Stimulated activated CD4-positive, alpha-beta T cell treated with anti-CD3 and anti-CD28 coated beads, Interleukin-12 subunit alpha, Interleukin-12 subunit beta, amount 100 ng/mL, for 48 hours (primary cell): ENCODE results near the gene CSKMT.
"Not testable (repeated sequence)": the region's sequence is repeated elsewhere in the genome, so short reads cannot be mapped to it uniquely, and the experiment has no call there.

ENCODE experiments used
- DNase-seq, 3 donors: peaks; one replicate each; pipeline ENCODE4 v3.0.0-alpha.2; 2020; ENCODE audit warnings: low read depth in 2 of 3, low spot score in 1 of 3

The CSKMT gene

DNA sequence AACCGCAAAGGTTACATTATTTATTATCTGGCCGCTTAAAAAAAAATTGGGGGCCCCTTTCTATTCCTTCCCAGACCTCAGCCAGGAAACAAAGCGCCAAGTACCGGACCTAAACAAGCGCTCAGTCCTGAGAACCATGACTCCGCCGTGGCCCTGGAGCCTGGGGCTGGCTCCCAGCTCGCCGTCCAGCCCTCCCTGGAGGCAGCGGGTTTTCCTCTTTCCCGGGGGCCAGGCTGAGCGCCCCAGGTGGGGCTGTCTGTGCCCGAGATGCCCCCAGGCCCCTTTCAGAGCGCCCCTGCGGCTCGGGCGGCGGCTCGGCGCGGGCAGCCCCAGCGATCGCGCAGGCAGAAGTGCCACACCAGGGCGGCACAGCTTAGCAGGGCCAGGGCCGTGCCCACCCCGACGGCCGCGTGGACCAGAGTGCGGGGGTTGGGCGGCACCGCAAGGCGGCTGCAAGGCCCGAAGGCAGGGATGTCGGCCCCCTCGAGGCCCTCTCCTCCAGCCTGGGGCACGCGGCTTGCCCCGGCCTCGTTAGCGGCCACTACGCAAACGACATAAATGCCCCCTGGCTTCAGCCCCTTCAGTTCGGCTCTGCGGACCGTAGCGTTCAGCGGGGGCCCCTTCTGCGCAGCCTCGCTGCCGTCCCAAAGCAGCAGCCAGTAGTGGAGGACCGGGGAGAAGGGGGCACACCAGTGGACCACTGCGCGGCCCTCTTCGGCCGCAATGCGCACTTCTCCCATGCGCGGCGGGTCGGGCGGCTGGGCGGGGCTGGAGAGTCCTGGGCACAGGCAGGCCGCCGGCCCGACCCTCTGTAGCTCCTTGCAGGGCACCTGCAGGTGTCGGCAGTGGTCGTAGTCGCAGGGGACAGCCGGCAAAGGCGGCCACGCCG, 22.6 kb downstream of the CSKMT start:
- DNase-seq = no peak

DNA sequence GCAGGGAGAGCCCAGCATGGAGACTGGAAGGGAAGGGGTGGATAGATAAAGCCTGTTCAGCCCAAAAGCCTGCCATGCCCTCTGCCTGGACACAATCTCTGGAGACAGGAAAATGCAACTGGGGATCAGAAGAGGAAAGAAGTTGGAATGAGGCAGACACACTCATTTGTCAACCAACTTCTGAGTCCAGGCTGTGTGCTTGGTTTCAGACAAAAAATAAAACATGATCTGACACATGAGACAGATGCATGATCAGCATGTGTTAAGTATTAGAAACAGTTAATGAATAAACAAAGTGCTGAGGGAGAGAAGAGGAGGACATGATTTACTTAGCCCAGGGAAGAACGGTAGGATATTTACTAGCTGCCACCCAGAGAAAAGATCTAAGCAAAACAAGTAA, 23.4 kb downstream of the CSKMT start:
- DNase-seq = no peak

DNA sequence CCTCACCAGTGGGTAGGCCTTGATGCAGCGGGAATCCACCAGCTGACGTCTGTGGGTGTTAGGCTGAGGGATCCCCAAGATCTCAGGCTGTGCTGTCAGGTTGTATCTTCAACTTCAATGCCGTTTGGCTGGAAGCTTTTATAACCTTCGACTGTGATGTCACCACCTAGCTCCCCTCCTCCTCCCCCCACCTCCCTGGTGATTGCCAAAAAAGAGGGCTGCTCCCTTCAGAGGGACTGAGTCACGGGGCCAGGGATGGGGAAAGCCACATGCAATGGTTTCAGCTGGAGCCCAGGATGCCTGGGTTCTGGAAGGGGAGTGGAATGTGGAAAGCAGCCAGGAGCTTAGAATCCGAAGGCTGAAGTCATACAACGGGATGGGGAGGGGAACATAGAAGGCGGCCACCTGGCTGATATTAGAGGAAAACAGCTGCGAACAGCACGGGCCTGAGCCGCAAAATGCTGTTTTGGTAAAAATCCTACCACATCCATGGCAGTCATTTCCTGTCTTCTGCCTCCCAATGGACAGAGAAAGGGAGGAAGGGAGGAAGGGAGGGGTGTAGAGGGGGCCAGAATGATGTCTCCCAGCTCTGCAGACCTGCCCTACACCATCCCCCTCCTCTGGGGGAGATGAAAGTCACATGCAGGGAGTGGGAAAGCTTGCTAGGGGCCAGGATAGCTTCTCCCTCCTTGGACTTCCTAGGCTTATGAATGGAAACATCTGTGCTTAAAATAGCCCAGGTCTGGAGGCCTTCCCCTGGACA, 24.5 kb downstream of the CSKMT start, which contains the start of gene LRRN4CL:
Gene LRRN4CL, minus strand, starts transcription at position 110 of the 763 bp plus-strand sequence. CDS start 1,022 bp downstream, outside the sequence.
- no peak for DNase-seq

DNA sequence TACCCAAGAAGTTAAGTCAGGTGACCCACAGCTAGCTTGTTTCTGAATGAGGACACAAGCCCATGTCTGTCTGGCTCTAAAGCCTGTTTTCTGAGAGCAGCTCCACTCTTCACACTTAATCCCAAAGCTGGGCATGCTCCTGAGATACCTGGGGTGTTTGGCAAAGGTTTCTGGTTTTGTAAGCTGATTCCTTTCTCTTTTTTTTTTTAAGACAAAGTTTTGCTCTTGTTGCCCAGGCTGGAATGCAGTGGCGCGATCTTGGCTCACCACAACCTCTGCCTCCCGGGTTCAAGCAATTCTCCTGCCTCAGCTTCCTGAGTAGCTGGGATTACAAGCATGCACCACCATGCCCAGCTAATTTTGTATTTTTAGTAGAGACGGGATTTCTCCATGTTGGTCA, 28.5 kb downstream of the CSKMT start:
- DNase-seq = not testable (repeated sequence)

DNA sequence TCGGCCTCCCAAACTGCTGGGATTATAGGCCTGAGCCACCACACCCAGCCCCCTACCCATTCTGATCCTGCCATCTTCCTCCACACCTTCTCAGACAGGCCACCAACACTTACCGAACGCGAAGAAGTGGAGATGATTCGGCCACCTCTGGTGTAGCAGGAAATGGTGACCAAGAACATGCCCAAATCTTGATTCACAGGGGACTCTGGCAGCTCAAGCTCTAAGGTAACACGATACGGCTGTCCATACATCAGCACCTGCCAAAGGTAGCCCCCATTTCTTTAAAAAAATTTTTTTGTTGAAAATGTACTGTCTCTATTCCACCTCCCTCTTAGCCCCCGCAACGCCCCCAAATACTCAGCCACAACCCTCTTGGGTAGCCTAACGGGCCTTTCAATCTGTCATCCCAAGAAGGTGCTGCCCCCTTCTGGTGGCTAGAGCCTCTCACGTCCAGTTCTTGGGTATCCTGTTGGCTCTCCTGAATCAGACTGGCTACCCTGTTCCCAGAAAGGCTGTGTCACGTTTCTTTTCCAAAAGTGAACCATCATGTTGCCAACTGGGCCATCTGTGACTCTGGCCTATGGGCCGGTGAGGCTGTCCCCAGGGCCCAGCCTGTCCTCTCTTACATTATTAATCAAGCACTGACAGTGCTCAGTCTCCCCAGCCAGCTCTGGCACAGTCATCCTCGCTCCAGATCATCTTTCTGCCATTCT, 29.5 kb downstream of the CSKMT start:
- peak in 2 of 3 donors; percentile 63 to 78 for DNase-seq

DNA sequence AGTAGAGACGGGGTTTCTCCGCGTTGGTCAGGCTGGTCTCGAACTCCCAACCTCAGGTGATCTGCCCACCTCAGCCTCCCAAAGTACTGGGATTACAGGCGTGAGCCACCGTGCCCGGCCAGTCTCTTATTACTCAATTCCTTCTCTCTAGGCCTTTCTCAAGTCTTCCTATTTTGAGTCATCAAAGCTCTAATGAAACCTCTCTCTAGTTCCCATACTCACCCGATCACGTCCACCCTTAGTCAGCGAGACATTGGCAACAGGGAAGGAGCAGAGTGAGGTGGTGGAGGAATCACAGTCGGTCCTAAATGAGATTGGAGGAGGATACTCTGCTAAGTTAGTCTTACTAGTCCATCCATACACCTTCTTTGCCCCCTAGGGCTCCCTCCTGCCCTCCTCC, 37.1 kb downstream of the CSKMT start:
- DNase-seq = no peak

DNA sequence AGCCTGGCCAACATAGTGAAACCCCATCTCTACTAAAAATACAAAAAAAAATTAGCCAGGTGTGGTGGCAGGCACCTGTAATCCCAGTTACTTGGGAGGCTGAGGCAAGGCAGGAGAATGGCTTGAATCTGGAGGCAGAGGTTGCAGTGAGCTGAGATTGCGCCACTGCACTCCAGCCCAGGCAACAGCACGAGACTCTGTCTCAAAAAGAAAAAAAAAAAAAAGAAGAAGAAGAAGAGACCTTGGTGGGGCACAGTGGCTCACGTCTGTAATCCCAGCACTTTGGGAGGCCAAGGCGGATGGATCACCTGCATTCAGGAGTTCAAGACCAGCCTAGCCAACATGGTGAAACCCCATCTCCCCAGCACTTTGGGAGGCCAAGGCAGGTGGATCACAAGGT, 38.8 kb downstream of the CSKMT start:
- not testable (repeated sequence) for DNase-seq

DNA sequence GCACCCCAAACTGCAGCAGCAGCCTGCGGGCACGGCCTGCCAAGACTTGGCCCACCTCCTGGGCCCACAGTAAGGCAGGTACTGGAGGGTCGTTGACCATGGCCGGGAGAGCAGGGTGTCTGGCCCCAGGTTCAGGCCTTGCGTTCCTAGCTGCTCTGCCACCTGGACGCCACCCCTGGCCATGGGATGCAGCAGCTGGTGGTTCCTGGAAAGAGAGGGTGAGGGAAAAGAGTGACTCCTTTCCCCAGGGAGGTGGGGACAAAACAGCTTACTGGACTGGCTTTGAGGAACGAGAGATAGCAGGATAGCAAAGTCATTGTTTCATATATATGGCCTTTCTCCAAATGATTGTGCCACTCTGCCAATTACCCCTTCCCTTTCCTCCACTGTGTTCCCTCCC, 40.3 kb downstream of the CSKMT start:
- DNase-seq = no peak

DNA sequence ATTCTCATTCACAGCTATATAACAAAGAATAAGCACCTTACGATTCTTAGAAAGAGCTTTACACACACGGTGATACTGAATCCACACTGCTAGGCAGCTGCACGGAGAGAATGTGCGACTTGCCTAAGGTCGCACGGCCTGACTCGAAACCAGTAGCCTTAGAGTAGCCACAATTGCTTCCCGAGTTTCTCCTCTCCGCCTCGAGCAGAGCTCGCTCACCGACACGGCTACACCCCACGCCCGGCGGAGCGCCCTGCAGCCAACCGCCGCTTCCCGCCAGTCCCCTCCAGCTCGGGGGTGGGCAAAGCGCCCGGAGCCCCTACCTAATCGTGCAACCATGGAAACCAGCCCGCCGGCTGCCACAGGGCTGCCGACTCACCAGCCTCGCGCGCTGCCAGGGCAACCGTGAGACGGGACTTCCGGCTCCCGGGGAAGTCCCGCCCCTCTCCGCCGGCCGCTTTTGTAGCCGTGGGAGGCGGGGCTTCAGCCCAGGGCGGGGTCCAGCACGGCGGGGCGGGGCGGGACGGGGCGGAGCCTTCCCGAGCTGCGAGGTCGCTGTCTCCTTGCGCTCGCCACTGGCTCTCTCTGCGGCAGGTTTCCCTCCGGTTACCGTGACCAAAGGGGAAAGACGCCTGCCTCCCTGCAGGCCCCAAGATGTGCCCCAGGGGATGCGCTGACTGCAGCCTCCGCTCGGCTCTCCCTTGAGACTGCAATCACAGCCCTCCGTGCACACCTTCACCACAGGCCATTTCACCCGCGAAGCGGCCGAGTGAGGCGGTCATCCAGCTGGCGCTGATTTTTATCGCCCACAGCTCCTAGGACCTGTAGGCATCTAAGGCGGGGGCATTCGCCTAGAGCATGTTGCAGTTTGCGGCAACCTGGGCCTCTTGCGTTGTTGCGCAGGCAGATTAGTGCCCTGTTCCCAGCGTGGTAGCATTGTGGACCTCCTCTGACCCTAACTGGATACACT, 41.1 kb downstream of the CSKMT start:
- peak; percentile 86 to 93 (median 92) for DNase-seq

DNA sequence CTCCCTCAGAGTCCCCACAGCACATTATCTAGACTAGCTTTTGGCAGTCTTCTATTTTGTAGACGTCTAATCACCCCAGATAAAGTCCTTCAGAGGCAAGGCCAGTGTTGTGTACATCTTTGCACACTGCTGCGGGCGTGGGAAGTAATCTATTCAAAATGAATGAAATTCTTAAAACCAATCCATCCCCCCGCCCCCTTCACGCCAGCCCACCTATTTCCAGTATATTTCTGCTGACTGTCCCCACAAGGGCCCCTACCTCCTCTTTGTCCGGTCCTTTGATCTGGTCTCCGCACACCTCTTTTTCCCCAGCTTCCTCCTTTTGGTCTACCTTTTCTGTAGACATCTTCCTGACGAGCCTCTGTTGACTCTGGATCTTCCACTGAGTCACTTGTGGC, 41.7 kb downstream of the CSKMT start:
- DNase-seq = no peak

DNA sequence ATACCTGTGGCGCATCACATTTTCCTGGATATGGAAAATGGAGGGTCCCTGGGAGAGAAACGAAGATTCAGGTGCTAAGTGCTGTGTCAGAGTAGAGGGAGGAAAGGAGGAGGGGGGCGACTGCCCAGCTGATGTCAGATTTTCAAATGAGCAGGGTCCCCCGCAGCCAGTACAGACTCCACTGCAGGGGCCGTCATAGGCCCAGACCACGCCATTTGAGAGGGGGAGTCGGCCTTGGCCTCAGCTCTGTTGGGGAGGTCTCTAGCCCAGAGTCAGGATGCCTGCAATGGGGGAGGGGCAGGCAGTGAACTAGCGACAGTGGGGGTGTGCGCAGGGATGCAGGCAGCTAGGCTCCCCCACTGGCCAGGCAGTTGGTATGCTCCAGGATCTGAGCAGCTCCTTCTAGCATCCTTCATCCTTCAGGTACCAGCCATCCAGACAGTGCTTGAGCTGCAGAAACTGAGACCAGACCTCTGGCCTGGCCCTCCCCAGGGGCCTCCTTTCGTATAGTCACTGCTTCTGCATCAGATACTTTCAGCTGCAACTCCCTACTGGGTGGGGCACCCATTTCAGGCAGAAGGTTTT, 42.3 kb downstream of the CSKMT start, which contains the start of the genes BSCL2 and GNG3:
Gene BSCL2, minus strand, starts transcription at position 148 of the 585 bp plus-strand sequence. CDS start 229 bp downstream, outside the sequence.
Gene GNG3, plus strand, starts transcription at position 400 of the 585 bp plus-strand sequence. CDS start 620 bp downstream, outside the sequence.
- no peak for DNase-seq

DNA sequence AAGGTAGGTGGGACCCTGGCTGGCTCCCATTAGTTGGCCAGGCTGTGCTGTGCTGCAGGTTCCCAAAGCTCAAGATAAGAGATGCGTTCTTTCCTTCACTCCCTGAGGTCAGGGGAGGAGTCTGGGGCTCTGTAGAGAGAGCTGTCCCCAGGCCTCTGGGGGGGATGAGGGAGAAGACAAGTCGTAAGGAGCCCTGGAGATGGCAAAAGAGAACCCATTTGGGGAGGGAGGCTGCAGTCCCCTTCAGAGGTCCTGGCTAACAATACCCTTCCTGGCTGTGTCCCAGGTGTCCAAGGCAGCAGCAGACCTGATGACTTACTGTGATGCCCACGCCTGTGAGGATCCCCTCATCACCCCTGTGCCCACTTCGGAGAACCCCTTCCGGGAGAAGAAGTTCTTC, 43.3 kb downstream of the CSKMT start:
- DNase-seq = no peak

DNA sequence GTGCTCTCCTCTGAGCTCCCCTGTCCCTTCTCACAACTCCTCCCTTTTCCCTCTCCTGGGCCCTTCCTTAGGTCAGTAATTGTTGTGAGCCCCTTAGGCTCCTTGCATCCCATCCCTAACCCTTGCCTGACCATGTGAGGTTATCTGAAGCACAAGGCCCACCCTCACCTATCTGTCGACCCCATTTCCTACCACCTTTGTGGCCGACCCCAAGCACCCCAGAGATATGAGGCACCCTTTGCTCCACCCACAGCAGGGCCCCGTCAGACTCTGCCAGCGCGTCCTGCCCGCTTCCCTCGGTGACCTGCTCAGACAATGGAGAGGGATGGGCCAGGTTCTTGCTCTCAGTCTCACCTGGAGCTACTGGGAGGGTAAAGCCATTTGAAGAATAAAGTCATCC, 43.7 kb downstream of the CSKMT start:
- DNase-seq = no peak

DNA sequence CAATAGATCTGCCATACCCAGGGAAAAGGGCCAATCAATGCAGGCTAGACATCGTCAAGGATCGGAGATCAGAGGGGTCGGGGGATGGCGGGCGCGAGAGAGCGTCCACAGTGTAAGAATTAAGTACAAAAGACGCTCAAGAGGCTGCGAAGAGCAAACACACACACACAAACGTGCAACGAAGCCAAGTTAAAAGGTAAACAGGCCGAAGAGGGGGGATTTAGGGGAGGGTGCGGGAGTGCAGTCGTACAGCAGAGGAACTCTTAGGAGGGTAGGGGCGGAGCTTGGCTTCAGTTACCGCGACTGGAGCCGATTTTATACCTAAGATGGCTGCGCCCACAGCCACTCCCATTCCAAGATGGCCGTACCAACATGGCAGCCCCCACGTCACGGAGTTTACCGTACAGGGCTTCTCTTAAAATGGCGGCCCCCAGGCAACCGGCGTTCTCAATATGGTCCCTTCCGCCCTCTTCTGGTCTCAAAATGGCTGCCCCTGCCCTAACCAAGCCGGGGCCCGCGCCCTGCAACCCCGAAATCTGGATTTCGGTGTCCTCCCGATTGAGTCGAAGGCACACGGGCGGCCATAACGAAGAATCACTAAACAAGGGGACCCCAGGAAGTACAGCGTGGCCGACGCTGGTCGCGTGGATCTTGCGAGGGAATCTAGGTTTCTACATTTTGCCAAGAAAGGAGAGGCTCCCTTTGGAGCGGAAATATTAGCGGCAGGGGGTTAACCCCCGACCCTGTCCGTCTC, 44.3 kb downstream of the CSKMT start:
- peak; percentile 94 to 95 (median 95) for DNase-seq

DNA sequence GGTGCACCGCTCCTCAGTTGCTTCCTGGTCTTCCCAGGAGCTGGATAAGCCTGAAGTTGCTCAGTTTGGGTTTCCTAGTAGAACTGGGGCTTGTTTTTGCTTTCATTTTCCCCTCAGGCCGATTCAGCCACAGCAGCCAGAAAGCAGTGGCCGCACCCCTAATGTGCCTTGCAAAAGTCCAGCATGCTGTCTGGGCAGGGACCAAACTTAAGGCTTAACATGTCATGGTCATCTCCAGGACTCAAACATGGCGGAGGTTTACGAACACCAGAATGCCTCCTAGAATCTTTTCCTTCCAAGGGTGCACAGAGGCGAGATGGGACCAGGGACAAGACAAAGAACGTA, 44.9 kb downstream of the CSKMT start:
- no peak for DNase-seq

DNA sequence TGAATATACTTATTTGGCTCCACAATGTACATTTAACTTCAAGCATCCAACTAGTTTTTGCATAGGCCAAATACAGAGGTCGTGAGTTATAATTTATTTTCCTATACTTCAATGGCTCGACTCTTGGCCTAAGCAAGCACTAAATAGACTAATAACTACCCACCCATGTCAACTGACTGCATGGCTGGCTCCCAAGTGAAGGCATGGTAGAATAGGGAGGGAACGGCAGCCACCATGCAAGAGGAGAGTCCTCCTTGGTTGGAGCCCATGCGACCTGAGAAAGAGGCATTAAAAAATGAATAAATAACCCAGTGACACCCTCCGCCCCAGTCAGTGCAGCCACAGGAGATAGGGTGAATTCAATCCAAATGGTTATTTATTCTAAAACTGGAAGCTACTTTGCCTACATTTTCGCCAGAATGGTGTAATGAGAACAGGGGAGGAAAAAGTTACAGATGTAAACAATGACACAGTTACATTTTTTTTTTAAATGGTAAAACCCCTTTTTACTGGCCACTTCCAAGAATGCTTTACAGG, 47.2 kb downstream of the CSKMT start:
- no peak for DNase-seq

DNA sequence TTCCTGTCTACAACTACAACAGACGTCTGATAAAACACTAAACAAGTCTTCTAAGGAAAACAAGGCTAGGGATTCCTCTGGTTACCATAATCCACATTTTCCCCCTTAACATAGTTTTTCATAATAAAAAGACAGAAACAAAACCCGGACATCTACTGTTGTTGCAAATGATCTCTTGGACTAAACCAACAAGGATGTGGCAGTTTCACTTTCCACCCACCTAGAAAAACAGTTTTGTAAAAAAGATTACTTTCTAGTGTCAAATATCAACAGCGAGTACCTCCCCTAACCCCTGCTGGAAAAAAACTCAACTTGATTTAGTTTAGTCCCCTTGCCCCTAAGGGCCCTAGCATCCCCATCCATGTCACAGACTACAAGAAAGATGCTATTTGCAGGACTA, 47.7 kb downstream of the CSKMT start:
- no peak for DNase-seq

DNA sequence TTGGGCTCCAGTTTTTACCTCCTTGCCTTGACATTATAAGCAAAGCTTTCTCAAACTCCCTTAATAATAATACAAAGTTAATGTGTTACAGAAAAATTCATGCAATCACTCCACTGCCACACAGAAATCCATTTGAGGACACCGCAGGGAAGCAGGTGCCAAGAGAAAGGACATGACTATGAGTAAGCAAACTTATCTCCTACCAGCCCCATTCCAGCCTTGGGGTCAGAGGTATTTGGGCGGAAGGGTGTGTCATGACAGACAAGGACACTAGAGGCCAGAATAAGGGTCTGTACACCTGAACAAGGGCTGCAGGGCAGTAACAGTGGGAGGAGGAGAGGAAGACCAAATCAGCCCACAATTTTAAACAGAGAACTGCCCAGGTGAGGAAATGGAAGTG, 48.2 kb downstream of the CSKMT start:
- DNase-seq = no peak
